ENCODE measurements around the gene DDRGK1.

DNA sequence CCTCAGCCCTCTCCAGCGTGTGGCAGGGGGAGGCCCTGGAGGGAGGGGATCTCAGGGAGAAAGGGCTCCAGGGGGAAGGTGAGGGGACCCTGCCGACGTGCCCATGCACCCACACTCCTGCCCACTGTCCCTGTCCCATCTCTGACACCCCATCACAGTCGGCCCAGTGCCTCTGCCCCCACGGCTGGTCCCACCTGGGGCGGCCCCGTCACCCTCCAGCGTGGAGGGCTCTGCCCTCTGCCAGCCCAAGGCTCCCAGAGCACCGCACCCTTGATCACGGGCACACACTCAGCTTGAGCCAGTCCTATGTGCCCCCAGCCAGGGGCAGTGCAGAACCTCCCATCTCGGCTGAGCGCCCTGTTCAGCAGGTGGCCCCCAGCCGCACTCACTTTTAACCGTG lies 25.3 kb upstream of the DDRGK1 start:
- TF ChIP-seq USF2 (IDR thresholded peaks at IDR 0.05; ENCODE audit: low read depth, low read length) (no peak), RFX5 (IDR thresholded peaks at IDR 0.05; ENCODE audit: low read depth, low read length) (no peak), CHD1 (IDR thresholded peaks at IDR 0.05; ENCODE audit: low read depth, low read length) (no peak), MAZ (IDR thresholded peaks at IDR 0.05; ENCODE audit: borderline replicate concordance, low read depth, low read length) (no peak), POLR2A (IDR thresholded peaks at IDR 0.05; ENCODE audit: low read depth, low read length) (no peak), MAFK (IDR thresholded peaks at IDR 0.05; ENCODE audit: low read depth, low read length) (no peak), FOS (IDR thresholded peaks at IDR 0.05; ENCODE audit: low read depth, low read length) (no peak)
- TF ChIP-seq, protein P1, sequence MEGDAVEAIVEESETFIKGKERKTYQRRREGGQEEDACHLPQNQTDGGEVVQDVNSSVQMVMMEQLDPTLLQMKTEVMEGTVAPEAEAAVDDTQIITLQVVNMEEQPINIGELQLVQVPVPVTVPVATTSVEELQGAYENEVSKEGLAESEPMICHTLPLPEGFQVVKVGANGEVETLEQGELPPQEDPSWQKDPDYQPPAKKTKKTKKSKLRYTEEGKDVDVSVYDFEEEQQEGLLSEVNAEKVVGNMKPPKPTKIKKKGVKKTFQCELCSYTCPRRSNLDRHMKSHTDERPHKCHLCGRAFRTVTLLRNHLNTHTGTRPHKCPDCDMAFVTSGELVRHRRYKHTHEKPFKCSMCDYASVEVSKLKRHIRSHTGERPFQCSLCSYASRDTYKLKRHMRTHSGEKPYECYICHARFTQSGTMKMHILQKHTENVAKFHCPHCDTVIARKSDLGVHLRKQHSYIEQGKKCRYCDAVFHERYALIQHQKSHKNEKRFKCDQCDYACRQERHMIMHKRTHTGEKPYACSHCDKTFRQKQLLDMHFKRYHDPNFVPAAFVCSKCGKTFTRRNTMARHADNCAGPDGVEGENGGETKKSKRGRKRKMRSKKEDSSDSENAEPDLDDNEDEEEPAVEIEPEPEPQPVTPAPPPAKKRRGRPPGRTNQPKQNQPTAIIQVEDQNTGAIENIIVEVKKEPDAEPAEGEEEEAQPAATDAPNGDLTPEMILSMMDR (conservative IDR thresholded peaks at IDR 0.05; ENCODE audit: low read depth, low read length), result no peak
- TF ChIP-seq, protein P2, sequence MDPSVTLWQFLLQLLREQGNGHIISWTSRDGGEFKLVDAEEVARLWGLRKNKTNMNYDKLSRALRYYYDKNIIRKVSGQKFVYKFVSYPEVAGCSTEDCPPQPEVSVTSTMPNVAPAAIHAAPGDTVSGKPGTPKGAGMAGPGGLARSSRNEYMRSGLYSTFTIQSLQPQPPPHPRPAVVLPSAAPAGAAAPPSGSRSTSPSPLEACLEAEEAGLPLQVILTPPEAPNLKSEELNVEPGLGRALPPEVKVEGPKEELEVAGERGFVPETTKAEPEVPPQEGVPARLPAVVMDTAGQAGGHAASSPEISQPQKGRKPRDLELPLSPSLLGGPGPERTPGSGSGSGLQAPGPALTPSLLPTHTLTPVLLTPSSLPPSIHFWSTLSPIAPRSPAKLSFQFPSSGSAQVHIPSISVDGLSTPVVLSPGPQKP (IDR thresholded peaks at IDR 0.05; ENCODE audit: borderline replicate concordance, low read depth, low read length), result no peak

Measured in IMR-90 (cell line).